ENCODE results near the gene NTRK3. TPM values are rescaled to one million over a fixed set of nuclear protein-coding genes. Genes with fewer than 3 reads are reported as not detected.

The NTRK3 gene
- total and polyA plus RNA-seq, 2 of the 13 experiments (the other 11 are each of a cell fraction or from before 2014, with no cell fraction given): not detected

GRCh38 chr15:87827131-87827530, 429.4 kb downstream of the NTRK3 start:
- Histone ChIP-seq H4K20me1 (ENCODE audit: insufficient read depth, low read length) (no peaks in the 10 kb centered on the region), H3K4me1 (ENCODE audit: insufficient read depth, low read length) (no peaks in the 10 kb centered on the region), H3K9ac (ENCODE audit: insufficient read depth, low read depth, low read length) (no peak overlapping the region), H3K79me2 (ENCODE audit: insufficient read depth, low read length) (no peaks in the 10 kb centered on the region), H3K27me3 (ENCODE audit: control insufficient read depth in 1 of 2, insufficient read depth in 2 of 2, low read length in 2 of 2) (no peaks in the 10 kb centered on the region), H2AFZ (ENCODE audit: low read length) (no peak overlapping the region), H3K27ac (ENCODE audit: extremely low read length, insufficient read depth, low read length) (no peak overlapping the region), H3K9me3 (ENCODE audit: low read length) (peaks cover 74% of the 10 kb centered on the region), H3K4me3 (replicated peaks in 1 of 3; ENCODE audit: insufficient read depth in 1 of 3, low read depth in 2 of 3, low read length in 3 of 3) (no peak overlapping the region), H3K36me3 (replicated peaks in 1 of 2; ENCODE audit: control insufficient read depth in 1 of 2, insufficient read depth in 2 of 2, low read length in 2 of 2) (no peaks in the 10 kb centered on the region), H3K4me2 (ENCODE audit: low read depth, low read length) (no peak overlapping the region)
- WGBS (ENCODE audit: low lambda C conversion rate): 26% methylated on average over 3 of the region's 3 CpGs
- no TSS peak for BruUV-seq (replicated peaks)
- POLR2A ChIA-PET: no interaction called here
- TF ChIP-seq JARID2 (CRISPR knock-in tag; IDR thresholded peaks at IDR 0.05; ENCODE audit: insufficient replicate concordance) (no peak), TRIM24 (CRISPR knock-in tag; IDR thresholded peaks at IDR 0.05) (no peak), KDM3A (CRISPR knock-in tag; IDR thresholded peaks at IDR 0.05; ENCODE audit: low read depth) (no peak)
- DNase-seq (ENCODE audit: low spot score) (no peak), FAIRE-seq (no peak), ATAC-seq (no peak)
- intact Hi-C loops (cut with micrococcal nuclease; ENCODE audit: unreplicated experiment): no loop called here
- CTCF ChIA-PET (ENCODE audit: low intra/inter-chr PET ratio, low total read pairs): no interaction called here
- in situ Hi-C loops (cut with HindIII; ENCODE audit: extremely low pct_ligation_motif_present, low pct_unique_long_range_greater_than_20kb): no loop called here

- intact Hi-C loops (cut with micrococcal nuclease; ENCODE audit: unreplicated experiment): no loop called here
- H3K27ac ChIP-seq (ENCODE audit: extremely low read length, insufficient read depth, low read length): no peak overlapping the region
- H3K79me2 ChIP-seq (ENCODE audit: insufficient read depth, low read length): no peaks in the 10 kb centered on the region
- H3K4me2 ChIP-seq (ENCODE audit: low read depth, low read length): no peak overlapping the region
- BruUV-seq (replicated peaks): no TSS peak
- H3K9ac ChIP-seq (ENCODE audit: insufficient read depth, low read depth, low read length): no peak overlapping the region
- no peaks in the 10 kb centered on the region for H3K27me3 ChIP-seq (ENCODE audit: control insufficient read depth in 1 of 2, insufficient read depth in 2 of 2, low read length in 2 of 2)
- FAIRE-seq (no peak), DNase-seq (ENCODE audit: low spot score) (no peak), ATAC-seq (no peak)
- no peaks in the 10 kb centered on the region for H3K4me1 ChIP-seq (ENCODE audit: insufficient read depth, low read length)
- no peak overlapping the region for H3K4me3 ChIP-seq (replicated peaks in 1 of 3; ENCODE audit: insufficient read depth in 1 of 3, low read depth in 2 of 3, low read length in 3 of 3)
- no peaks in the 10 kb centered on the region for H3K36me3 ChIP-seq (replicated peaks in 1 of 2; ENCODE audit: control insufficient read depth in 1 of 2, insufficient read depth in 2 of 2, low read length in 2 of 2)
- in situ Hi-C loops (cut with HindIII; ENCODE audit: extremely low pct_ligation_motif_present, low pct_unique_long_range_greater_than_20kb): no loop called here
- H2AFZ ChIP-seq (ENCODE audit: low read length): no peak overlapping the region
- no peaks in the 10 kb centered on the region for H4K20me1 ChIP-seq (ENCODE audit: insufficient read depth, low read length)
- H3K9me3 ChIP-seq (ENCODE audit: low read length): peaks cover 80% of the 10 kb centered on the region
- CTCF ChIA-PET (ENCODE audit: low intra/inter-chr PET ratio, low total read pairs): no interaction called here
- WGBS (ENCODE audit: low lambda C conversion rate): 8% methylated on average over 4 of the region's 8 CpGs
- POLR2A ChIA-PET: no interaction called here
- TF ChIP-seq PBX2 (CRISPR knock-in tag; IDR thresholded peaks at IDR 0.05): no peak
- TF ChIP-seq FOXK2 (IDR thresholded peaks at IDR 0.05): no peak
- no peak for TF ChIP-seq ERF (CRISPR knock-in tag; IDR thresholded peaks at IDR 0.05)
- TF ChIP-seq BRD4 (CRISPR knock-in tag; IDR thresholded peaks at IDR 0.05): no peak
- no peak for TF ChIP-seq AHDC1 (CRISPR knock-in tag; IDR thresholded peaks at IDR 0.05; ENCODE audit: borderline replicate concordance)
- TF ChIP-seq ZNF839 (CRISPR knock-in tag; IDR thresholded peaks at IDR 0.05; ENCODE audit: borderline replicate concordance): no peak
- no peak for TF ChIP-seq TP53 (CRISPR knock-in tag; conservative IDR thresholded peaks at IDR 0.05)
- TF ChIP-seq NR1H2 (CRISPR knock-in tag; IDR thresholded peaks at IDR 0.05; ENCODE audit: borderline replicate concordance, low read depth): no peak
- TF ChIP-seq ZNF224 (CRISPR knock-in tag; IDR thresholded peaks at IDR 0.05): no peak
- TF ChIP-seq ZNF382 (CRISPR knock-in tag; IDR thresholded peaks at IDR 0.05; ENCODE audit: borderline replicate concordance): no peak
- no peak for TF ChIP-seq MIER3 (CRISPR knock-in tag; IDR thresholded peaks at IDR 0.05; ENCODE audit: borderline replicate concordance)
Observed at GRCh38 chr15:87826119-87826747, 430.3 kb downstream of the NTRK3 start.
